SU-DHL-6 (cell line): ENCODE results near the gene SLC16A11.

Source experiments
- H2AFZ ChIP-seq: fragments of 200-600 bp; sonication (generic); 2 replicates; pipeline ENCODE4 v1.6.1; 2014; ENCODE audit warnings: low read depth, mild to moderate bottlenecking, moderate library complexity, mixed read lengths, antibody characterized with exemption, low read length; ENCODE audit not compliant: severe bottlenecking
- H3F3A ChIP-seq: fragments of 200-600 bp; shearing (Covaris generic); 2 replicates; pipeline ENCODE4 v1.6.0; 2016; ENCODE audit warnings: antibody characterized with exemption, mild to moderate bottlenecking; ENCODE audit not compliant: insufficient read depth
- H3K27ac ChIP-seq: fragments of 200-600 bp; sonication (generic); 2 replicates; pipeline ENCODE4 v1.5.1; 2016; ENCODE audit warnings: low read depth, mild to moderate bottlenecking, low read length, moderate library complexity, mixed read lengths
- H3K27me3 ChIP-seq: fragments of 200-600 bp; sonication (generic), shearing (Covaris generic); 2 replicates; pipeline ENCODE4 v1.6.0; 2014; ENCODE audit warnings: mild to moderate bottlenecking, low read length
- H3K36me3 ChIP-seq: fragments of 200-600 bp; sonication (generic); 2 replicates; pipeline ENCODE4 v1.6.1; 2014; ENCODE audit warnings: mild to moderate bottlenecking, low read length, mixed read lengths
- H3K4me2 ChIP-seq: fragments of 300-600, 200-600 bp; shearing (Covaris generic), sonication (generic); 2 replicates; pipeline ENCODE4 v1.6.0; 2014; ENCODE audit warnings: low read length, low read depth, mild to moderate bottlenecking; ENCODE audit not compliant: poor library complexity, severe bottlenecking
- H3K4me3 ChIP-seq: fragments of 200-600 bp; sonication (generic); 2 replicates; pipeline ENCODE4 v1.5.1; 2014; ENCODE audit warnings: antibody characterized with exemption, low read length, mild to moderate bottlenecking, mixed read lengths; ENCODE audit not compliant: insufficient read depth, poor library complexity, severe bottlenecking
- H3K79me2 ChIP-seq: fragments of 200-600 bp; sonication (generic); 2 replicates; pipeline ENCODE4 v1.6.1; 2014; ENCODE audit warnings: mild to moderate bottlenecking, low read length, moderate library complexity; ENCODE audit not compliant: insufficient read depth
- H3K9ac ChIP-seq: fragments of 200-600 bp; sonication (generic); 2 replicates; pipeline ENCODE4 v1.7.0; 2014; ENCODE audit warnings: mild to moderate bottlenecking, low read length
- H3K9me2 ChIP-seq: fragments of 200-600 bp; sonication (generic); replicated peaks from 2 replicates; pipeline ENCODE4 v1.6.1; 2014; ENCODE audit warnings: low read length; ENCODE audit not compliant: insufficient read depth
- H3K9me3 ChIP-seq: fragments of 200-600 bp; sonication (generic); 2 replicates; pipeline ENCODE4 v1.6.1; 2014; ENCODE audit warnings: low read length, mixed read lengths; ENCODE audit not compliant: insufficient read depth
- H4K20me1 ChIP-seq: fragments of 200-600 bp; sonication (generic); 2 replicates; pipeline ENCODE4 v1.6.1; 2014; ENCODE audit warnings: low read depth, mild to moderate bottlenecking, antibody characterized with exemption, low read length, moderate library complexity, mixed read lengths
- CTCF ChIP-seq: fragments of 200-600 bp; sonication (generic); IDR thresholded peaks from one replicate; pipeline ENCODE4 v1.5.1; 2017; ENCODE audit warnings: antibody characterized with exemption, mild to moderate bottlenecking, low read length, moderate library complexity; ENCODE audit not compliant: insufficient read depth, poor library complexity, severe bottlenecking
- EZH2phosphoT487 ChIP-seq: fragments of 200-600 bp; sonication (generic), shearing (Covaris generic); conservative IDR thresholded peaks from 2 replicates; pipeline ENCODE4 v1.6.1; 2018; ENCODE audit warnings: mild to moderate bottlenecking, antibody characterized with exemption, low read length, moderate library complexity, mixed read lengths

SLC16A11 gene

GRCh38 chr17:7011415-7011814 lies 32.5 kb downstream of the SLC16A11 start:
- Histone ChIP-seq H3K79me2 (peaks cover 56% of the 10 kb centered on the region), H3K27ac (no peak overlapping the region), H3K36me3 (no peaks in the 10 kb centered on the region), H3K27me3 (no peaks in the 10 kb centered on the region), H3K9ac (peak overlapping the region; percentile 89), H3K9me2 (no peaks in the 10 kb centered on the region), H2AFZ (no peak overlapping the region), H3K9me3 (no peaks in the 10 kb centered on the region), H3K4me2 (peak overlapping the region; percentile 99), H3F3A (peaks cover 21% of the 10 kb centered on the region), H4K20me1 (no peaks in the 10 kb centered on the region), H3K4me3 (peak overlapping the region; percentile 96)
- no peak for TF ChIP-seq EZH2phosphoT487
- no peak for TF ChIP-seq CTCF

GRCh38 chr17:7010523-7010922 lies 33.4 kb downstream of the SLC16A11 start:
- H4K20me1 ChIP-seq, result no peaks in the 10 kb centered on the region
- no peaks in the 10 kb centered on the region for H3K27me3 ChIP-seq
- H3F3A ChIP-seq, result peaks cover 21% of the 10 kb centered on the region
- peaks cover 56% of the 10 kb centered on the region for H3K79me2 ChIP-seq
- no peak overlapping the region for H2AFZ ChIP-seq
- no peak overlapping the region for H3K9ac ChIP-seq
- H3K27ac ChIP-seq, result no peak overlapping the region
- no peak overlapping the region for H3K4me3 ChIP-seq
- H3K36me3 ChIP-seq, result no peaks in the 10 kb centered on the region
- no peaks in the 10 kb centered on the region for H3K9me3 ChIP-seq
- TF ChIP-seq EZH2phosphoT487 (no peak), CTCF (no peak)
- peak overlapping the region; percentile 99 for H3K4me2 ChIP-seq
- no peaks in the 10 kb centered on the region for H3K9me2 ChIP-seq

GRCh38 chr17:7007143-7007542 lies 36.7 kb downstream of the SLC16A11 start:
- H3K27ac ChIP-seq, result no peak overlapping the region
- H3K9ac ChIP-seq, result no peak overlapping the region
- peaks cover 52% of the 10 kb centered on the region for H3K79me2 ChIP-seq

More at GRCh38 chr17:7007143-7007542, 36.7 kb downstream of the SLC16A11 start:
- TF ChIP-seq CTCF (no peak), EZH2phosphoT487 (no peak)
- Histone ChIP-seq H4K20me1 (peaks cover 3% of the 10 kb centered on the region; the same call in 1 of the 2 replicates), H3K36me3 (no peaks in the 10 kb centered on the region; the same call in 1 of the 2 replicates), H2AFZ (no peak overlapping the region), H3K4me3 (no peak overlapping the region), H3K9me3 (no peaks in the 10 kb centered on the region), H3F3A (peaks cover 3% of the 10 kb centered on the region; the same call in 1 of the 2 replicates), H3K9me2 (no peaks in the 10 kb centered on the region), H3K4me2 (no peak overlapping the region), H3K27me3 (no peaks in the 10 kb centered on the region)
